Psoas muscle (tissue), 8 donors: ENCODE data around the gene PLP1. TPM values are rescaled to one million over a fixed set of nuclear protein-coding genes. Genes with fewer than 3 reads are reported as not detected.

Experiments used
- ATAC-seq, 4 donors: fragments of 200-7000 bp; cut with Tn5 transposase; one replicate each; pipeline ENCODE4 v1.9.1; 2020; ENCODE audit warnings: moderate library complexity in 3 of 4, mild to moderate bottlenecking in 2 of 4
- DNase-seq, 2 donors: peaks; one replicate each; pipeline ENCODE4 v3.0.0-alpha.2; 2020
- H3K27ac ChIP-seq: fragments of 200-600 bp; one replicate; pipeline ENCODE4 v1.8.0; 2022
- H3K27me3 ChIP-seq, 3 donors: fragments of 200-600 bp in 1 of 3; one replicate each; pipeline versions ENCODE4 v1.6.1 to v1.8.0; 2013 to 2022; ENCODE audit warnings: low read length in 2 of 3, mild to moderate bottlenecking in 2 of 3, moderate library complexity in 1 of 3; ENCODE audit not compliant: insufficient read depth in 3 of 3
- H3K36me3 ChIP-seq, 2 donors: fragments of 200-600 bp in 1 of 2; one replicate each; pipeline versions ENCODE4 v1.6.1 to v1.8.0; 2013 to 2022; ENCODE audit warnings: low read depth in 1 of 2, mild to moderate bottlenecking in 1 of 2, moderate library complexity in 1 of 2; ENCODE audit not compliant: insufficient read depth in 1 of 2
- H3K4me1 ChIP-seq: fragments of 200-600 bp; one replicate; pipeline ENCODE4 v1.8.0; 2022
- H3K4me3 ChIP-seq: fragments of 200-600 bp; one replicate; pipeline ENCODE4 v1.8.0; 2022; ENCODE audit warnings: mild to moderate bottlenecking
- H3K9me3 ChIP-seq: fragments of 200-600 bp; one replicate; pipeline ENCODE4 v1.8.0; 2022
- WGBS, 3 donors: extraction: QIAGEN DNeasy Blood & Tissue Kit; methylation state at CpG; one replicate each; pipeline versions ENCODE4 v1.1.6 to v1.1.7; 2013; 5-methylcytosine and 5-hydroxymethylcytosine counted together
- intact Hi-C, 2 donors: fragments of 100-400 bp; cut with DNase I; formaldehyde crosslinking; loops; one replicate each; pipeline versions ENCODE4 v1.11.0 to v1.14.2; 2022
- polyA plus RNA-seq, 3 donors: library from polyadenylated mRNA; stranded (reverse); fragments of 200-250 nt; gene quantifications; one replicate each; pipeline ENCODE4 v1.2.3, GENCODE V29; 2013
- total RNA-seq, 4 donors: library from RNA; stranded (reverse); fragmentation: NEBNext Ultra II Directional in 2 of 4; extraction: Animal tissue kit (Norgen Biotek cat#: 25700) in 2 of 4; gene quantifications; one replicate each; pipeline versions ENCODE4 v1.2.1 to v1.2.4, GENCODE V29; 2021 to 2023
- TF ChIP-seq, protein P1 (sequence below): fragments of 200-600 bp; IDR thresholded peaks from one replicate; pipeline ENCODE4 v1.8.0; 2022; ENCODE audit warnings: antibody characterized with exemption
- donor health status: healthy with polysubstance abuse.
- donor health status: DM: no; HTN: no; CAD: no; lungs with moderate emphysema.
- donor health status: Bipolar disorder and iron deficiency.
- donor health status: healthy.
- donor health status: DM: yes; HTN: yes; CAD: no.
- donor health status: DM: no; HTN: no; CAD: no.
- donor health status: DM: no; HTN: no; CAD: no.
- donor health status: DM: yes; HTN: yes; CAD: no.

Gene PLP1
- total and polyA plus RNA-seq, 7 donors = 0.39 to 1.7 (median 0.82) TPM; not detected in 1

DNA sequence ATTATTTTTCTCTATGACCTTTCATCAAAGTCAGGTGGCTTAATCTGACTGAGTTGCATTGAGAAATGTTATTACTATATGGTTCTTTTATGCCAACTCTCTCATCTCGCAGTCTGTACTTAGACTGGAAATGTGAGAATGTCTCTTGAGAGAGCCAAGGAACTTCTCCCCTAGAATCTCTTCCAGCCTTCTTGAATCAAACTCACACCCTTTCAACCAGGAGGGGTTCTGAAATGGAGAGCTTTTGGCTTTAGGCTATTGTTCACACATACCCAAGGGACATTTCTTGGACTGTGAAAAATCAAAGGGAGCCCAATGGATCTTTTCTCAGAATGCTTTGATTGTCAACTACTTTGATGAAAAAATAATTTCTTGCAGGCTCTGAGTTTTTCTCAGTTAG is 5.1 kb downstream of the PLP1 start:
- Histone ChIP-seq H3K4me1 (no peaks in the 10 kb centered on the region), H3K4me3 (no peak overlapping the region), H3K27me3 (peaks cover 0 to 26% (median 0%) of the 10 kb centered on the region in 3 donors), H3K27ac (no peak overlapping the region), H3K36me3 (no peaks in the 10 kb centered on the region), H3K9me3 (no peaks in the 10 kb centered on the region)
- 32 to 70% (median 56%) methylated on average over 1 of the region's 1 CpG for WGBS, 3 donors
- DNase-seq (no peak), ATAC-seq (no peak)
- intact Hi-C loops = no loop called here
- TF ChIP-seq, protein P1, sequence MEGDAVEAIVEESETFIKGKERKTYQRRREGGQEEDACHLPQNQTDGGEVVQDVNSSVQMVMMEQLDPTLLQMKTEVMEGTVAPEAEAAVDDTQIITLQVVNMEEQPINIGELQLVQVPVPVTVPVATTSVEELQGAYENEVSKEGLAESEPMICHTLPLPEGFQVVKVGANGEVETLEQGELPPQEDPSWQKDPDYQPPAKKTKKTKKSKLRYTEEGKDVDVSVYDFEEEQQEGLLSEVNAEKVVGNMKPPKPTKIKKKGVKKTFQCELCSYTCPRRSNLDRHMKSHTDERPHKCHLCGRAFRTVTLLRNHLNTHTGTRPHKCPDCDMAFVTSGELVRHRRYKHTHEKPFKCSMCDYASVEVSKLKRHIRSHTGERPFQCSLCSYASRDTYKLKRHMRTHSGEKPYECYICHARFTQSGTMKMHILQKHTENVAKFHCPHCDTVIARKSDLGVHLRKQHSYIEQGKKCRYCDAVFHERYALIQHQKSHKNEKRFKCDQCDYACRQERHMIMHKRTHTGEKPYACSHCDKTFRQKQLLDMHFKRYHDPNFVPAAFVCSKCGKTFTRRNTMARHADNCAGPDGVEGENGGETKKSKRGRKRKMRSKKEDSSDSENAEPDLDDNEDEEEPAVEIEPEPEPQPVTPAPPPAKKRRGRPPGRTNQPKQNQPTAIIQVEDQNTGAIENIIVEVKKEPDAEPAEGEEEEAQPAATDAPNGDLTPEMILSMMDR = no peak

GRCh38 chrX:103782640-103783039 is 6.0 kb downstream of the PLP1 start:
- H3K36me3 ChIP-seq = no peaks in the 10 kb centered on the region
- WGBS, 3 donors = 49 to 73% (median 70%) methylated on average over 3 of the region's 3 CpGs
- intact Hi-C loops = no loop called here
- TF ChIP-seq, protein P1 = no peak
- no peak overlapping the region for H3K27ac ChIP-seq
- no peaks in the 10 kb centered on the region for H3K9me3 ChIP-seq
- H3K4me3 ChIP-seq = no peak overlapping the region
- peaks cover 0 to 19% (median 0%) of the 10 kb centered on the region in 3 donors for H3K27me3 ChIP-seq
- no peaks in the 10 kb centered on the region for H3K4me1 ChIP-seq
- DNase-seq (no peak), ATAC-seq (no peak)

GRCh38 chrX:103783196-103783595 is 6.6 kb downstream of the PLP1 start:
- intact Hi-C loops = no loop called here
- 30 to 44% (median 34%) methylated on average over 3 of the region's 3 CpGs for WGBS, 3 donors
- no peak for DNase-seq
- Histone ChIP-seq H3K4me3 (no peak overlapping the region), H3K9me3 (no peaks in the 10 kb centered on the region), H3K27ac (no peak overlapping the region), H3K4me1 (no peaks in the 10 kb centered on the region), H3K36me3 (no peaks in the 10 kb centered on the region), H3K27me3 (peaks cover 0 to 13% (median 0%) of the 10 kb centered on the region in 3 donors)
- TF ChIP-seq, protein P1 = no peak
- no peak for ATAC-seq

- H3K27ac ChIP-seq = no peak overlapping the region
- TF ChIP-seq, protein P1 = no peak
- no peak overlapping the region for H3K4me3 ChIP-seq
- intact Hi-C loops = no loop called here
- no peaks in the 10 kb centered on the region for H3K9me3 ChIP-seq
- no peaks in the 10 kb centered on the region for H3K4me1 ChIP-seq
- H3K27me3 ChIP-seq = peaks cover 0 to 9% (median 0%) of the 10 kb centered on the region in 3 donors
- ATAC-seq (peak in 3 of 4 donors; percentile 49 to 83 (median 67)), DNase-seq (no peak)
- no peaks in the 10 kb centered on the region for H3K36me3 ChIP-seq
- 32 to 57% (median 52%) methylated on average over 2 of the region's 2 CpGs for WGBS, 3 donors
Observed at GRCh38 chrX:103783971-103784370, 7.3 kb downstream of the PLP1 start.

- intact Hi-C loops = no loop called here
- Histone ChIP-seq H3K9me3 (no peaks in the 10 kb centered on the region), H3K36me3 (no peaks in the 10 kb centered on the region), H3K27ac (no peak overlapping the region), H3K27me3 (no peaks in the 10 kb centered on the region), H3K4me1 (no peaks in the 10 kb centered on the region), H3K4me3 (no peak overlapping the region)
- ATAC-seq (no peak), DNase-seq (no peak)
- TF ChIP-seq, protein P1 = no peak
Observed at GRCh38 chrX:103789004-103789403, 12.4 kb downstream of the PLP1 start.
